ENCODE data around the gene ZNF17. TPM values are rescaled to one million over a fixed set of nuclear protein-coding genes. Genes with fewer than 3 reads are reported as not detected.

ZNF17 gene
- polyA plus RNA-seq, 2 of the 4 experiments (the other 2 are of a cell fraction): 4.1 to 6.4 TPM

DNA sequence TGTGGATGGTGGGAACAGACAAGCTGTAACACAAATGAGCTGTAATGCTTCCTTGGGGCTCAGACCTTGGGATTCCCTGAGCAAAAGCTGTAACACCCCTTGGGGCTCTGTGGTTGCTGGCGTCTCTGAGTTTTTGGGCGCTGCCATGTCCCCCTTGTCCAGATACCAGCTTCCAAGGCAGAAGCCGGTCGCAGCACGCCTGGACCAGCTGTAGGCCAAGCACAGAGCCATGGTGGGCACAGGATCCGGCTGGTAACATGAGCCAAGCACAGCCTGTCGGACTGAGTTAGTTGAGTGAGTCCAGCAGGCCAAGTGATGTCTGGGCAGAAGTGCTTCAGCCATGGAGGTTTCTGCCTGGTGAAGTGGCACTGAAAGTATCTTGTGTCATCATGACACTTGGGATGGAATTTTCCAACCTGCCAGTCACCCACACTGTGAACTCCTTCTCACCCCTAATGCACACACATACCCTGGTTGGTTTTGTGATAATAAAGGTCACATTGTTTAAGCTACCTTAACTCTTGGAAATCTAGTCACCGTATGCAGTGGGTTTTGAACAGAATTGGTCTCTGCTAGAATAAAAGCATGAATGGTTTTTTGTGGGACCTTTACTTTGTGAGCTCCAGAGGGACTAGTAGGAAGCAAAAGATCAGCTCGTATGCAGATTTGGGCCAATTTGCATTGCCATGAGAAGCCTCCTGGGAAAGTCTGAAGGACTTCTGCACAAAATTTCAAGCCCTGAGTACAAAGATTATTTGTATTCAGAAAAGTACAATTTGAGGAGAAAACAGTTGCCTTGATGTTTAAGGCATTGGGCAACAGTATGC is 7.0 kb upstream of the ZNF17 start:
- Histone ChIP-seq H3K4me2 (no peak overlapping the region), H3K4me1 (no peaks in the 10 kb centered on the region), H3K9me3 (peaks cover 77% of the 10 kb centered on the region), H3K4me3 (no peak overlapping the region), H3K27ac (no peak overlapping the region)
- WGBS (ENCODE audit: missing lambda C conversion rate): 63% methylated on average over 9 of the region's 9 CpGs
- ATAC-seq (no peak), FAIRE-seq (no peak), DNase-seq (ENCODE audit: low read depth in 1 of 2, low spot score in 1 of 2) (no peak)
- ChIA-PET CTCF (interaction anchor here (0.5 to 2.1 kb wide), 2 partner anchors 55 to 1116 kb away, joined by 3 to 5 read pairs; partner anchors contain the start of gene ZBTB45), POLR2A (no interaction called here)
- TF ChIP-seq POLR2A (IDR thresholded peaks at IDR 0.05; ENCODE audit: low read length) (no peak), JUNB (IDR thresholded peaks at IDR 0.05) (no peak), ZSCAN20 (CRISPR knock-in tag; IDR thresholded peaks at IDR 0.05) (no peak), TFCP2L1 (CRISPR knock-in tag; IDR thresholded peaks at IDR 0.05) (no peak), BHLHE40 (IDR thresholded peaks at IDR 0.05; ENCODE audit: low read depth, low read length) (no peak), TP53 (CRISPR knock-in tag; IDR thresholded peaks at IDR 0.05) (no peak), RCOR1 (IDR thresholded peaks at IDR 0.05; ENCODE audit: low read depth, low read length) (no peak), HEYL (CRISPR knock-in tag; IDR thresholded peaks at IDR 0.05) (no peak), JUN (IDR thresholded peaks at IDR 0.05) (no peak), ESRRA (IDR thresholded peaks at IDR 0.05; ENCODE audit: borderline replicate concordance, low read length) (no peak), FOXS1 (CRISPR knock-in tag; IDR thresholded peaks at IDR 0.05) (no peak), REST (IDR thresholded peaks at IDR 0.05) (no peak), CEBPB (IDR thresholded peaks at IDR 0.05) (no peak)
- TF ChIP-seq, protein P1, sequence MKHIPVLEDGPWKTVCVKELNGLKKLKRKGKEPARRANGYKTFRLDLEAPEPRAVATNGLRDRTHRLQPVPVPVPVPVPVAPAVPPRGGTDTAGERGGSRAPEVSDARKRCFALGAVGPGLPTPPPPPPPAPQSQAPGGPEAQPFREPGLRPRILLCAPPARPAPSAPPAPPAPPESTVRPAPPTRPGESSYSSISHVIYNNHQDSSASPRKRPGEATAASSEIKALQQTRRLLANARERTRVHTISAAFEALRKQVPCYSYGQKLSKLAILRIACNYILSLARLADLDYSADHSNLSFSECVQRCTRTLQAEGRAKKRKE (CRISPR knock-in tag; IDR thresholded peaks at IDR 0.05; ENCODE audit: low read depth): no peak

- TF ChIP-seq HDAC2 (IDR thresholded peaks at IDR 0.05): no peak
- TF ChIP-seq HOXA7 (CRISPR knock-in tag; IDR thresholded peaks at IDR 0.05): no peak
- peak in 1 of 2 experiments; percentile 59; a peak in 2 of 5 replicates for TF ChIP-seq RAD21 (conservative IDR thresholded peaks at IDR 0.05 in 1 of 2, IDR thresholded peaks at IDR 0.05 in 1 of 2)
- TF ChIP-seq RARB (CRISPR knock-in tag; IDR thresholded peaks at IDR 0.05): no peak
- 0 out of 3 replicates have a peak, but pooled peaks have one; percentile 7 for TF ChIP-seq CTCF (IDR thresholded peaks at IDR 0.05)
- TF ChIP-seq, protein P2, sequence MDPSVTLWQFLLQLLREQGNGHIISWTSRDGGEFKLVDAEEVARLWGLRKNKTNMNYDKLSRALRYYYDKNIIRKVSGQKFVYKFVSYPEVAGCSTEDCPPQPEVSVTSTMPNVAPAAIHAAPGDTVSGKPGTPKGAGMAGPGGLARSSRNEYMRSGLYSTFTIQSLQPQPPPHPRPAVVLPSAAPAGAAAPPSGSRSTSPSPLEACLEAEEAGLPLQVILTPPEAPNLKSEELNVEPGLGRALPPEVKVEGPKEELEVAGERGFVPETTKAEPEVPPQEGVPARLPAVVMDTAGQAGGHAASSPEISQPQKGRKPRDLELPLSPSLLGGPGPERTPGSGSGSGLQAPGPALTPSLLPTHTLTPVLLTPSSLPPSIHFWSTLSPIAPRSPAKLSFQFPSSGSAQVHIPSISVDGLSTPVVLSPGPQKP (IDR thresholded peaks at IDR 0.05; ENCODE audit: low read depth, low read length): no peak
- TF ChIP-seq MAFK (IDR thresholded peaks at IDR 0.05; ENCODE audit: partially characterized antibody): no peak
- TF ChIP-seq PHF8 (IDR thresholded peaks at IDR 0.05; ENCODE audit: borderline replicate concordance, low read depth): no peak
- no peak for TF ChIP-seq ZC3H11A (IDR thresholded peaks at IDR 0.05)
- TF ChIP-seq JUN (IDR thresholded peaks at IDR 0.05): no peak
- no peak for TF ChIP-seq HOXB13 (CRISPR knock-in tag; IDR thresholded peaks at IDR 0.05; ENCODE audit: low read depth)
- no peak for TF ChIP-seq RCOR1 (IDR thresholded peaks at IDR 0.05; ENCODE audit: low read depth, low read length)
- WGBS (ENCODE audit: missing lambda C conversion rate): 41% methylated on average over 8 of the region's 8 CpGs
- POLR2A ChIA-PET: no interaction called here
These were observed 4.3 kb upstream of the ZNF17 start for GRCh38 chr19:57406516-57407123.

More at GRCh38 chr19:57406516-57407123, 4.3 kb upstream of the ZNF17 start:
- H3K4me3 ChIP-seq: no peak overlapping the region
- peaks cover 70% of the 10 kb centered on the region for H3K9me3 ChIP-seq
- FAIRE-seq (no peak), DNase-seq (ENCODE audit: low read depth in 1 of 2, low spot score in 1 of 2) (peak in 1 of 2 experiments; percentile 46), ATAC-seq (no peak)
- no peaks in the 10 kb centered on the region for H3K4me1 ChIP-seq
- no peak overlapping the region for H3K4me2 ChIP-seq
- CTCF ChIA-PET: interaction anchor here (0.6 to 0.8 kb wide), 3 partner anchors 8 to 1062 kb away, joined by 3 read pairs; no protein-coding TSS in a partner anchor
- no peak overlapping the region for H3K27ac ChIP-seq
